GM10266 (cell line): Measurements from ENCODE around the gene KCNK18.

Experiments used
- DNase-seq: peaks from one replicate; pipeline ENCODE4 v3.0.0; 2012; ENCODE audit errors: extremely low spot score
- TF ChIP-seq, protein P1 (sequence below): IDR thresholded peaks from 2 replicates; pipeline ENCODE4 v1.5.1; 2012; ENCODE audit warnings: mild to moderate bottlenecking, low read depth; ENCODE audit not compliant: control insufficient read depth, insufficient read depth; ENCODE audit errors: missing control alignments

Gene KCNK18

DNA sequence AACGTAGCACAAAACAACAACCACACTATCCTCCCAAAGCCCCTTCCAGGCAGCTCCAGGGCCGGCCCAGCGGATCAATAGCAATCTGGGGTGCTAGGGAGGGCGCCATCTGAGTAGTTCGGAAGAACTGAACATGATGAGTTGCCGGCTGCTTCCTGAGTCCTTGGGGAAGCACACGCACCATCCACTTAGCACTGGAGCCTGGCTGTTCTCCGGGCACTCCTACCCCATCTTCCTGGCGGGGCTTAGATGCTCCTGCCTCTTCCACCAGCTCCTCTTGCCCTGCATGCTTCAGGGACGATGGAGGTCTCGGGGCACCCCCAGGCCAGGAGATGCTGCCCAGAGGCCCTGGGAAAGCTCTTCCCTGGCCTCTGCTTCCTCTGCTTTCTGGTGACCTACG lies at the start of gene KCNK18:
KCNK18 (plus strand) TSS at position 301 of the 400 bp plus-strand sequence; CDS start at position 301, 0 bp downstream.
- DNase-seq: no peak
- TF ChIP-seq, protein P1, sequence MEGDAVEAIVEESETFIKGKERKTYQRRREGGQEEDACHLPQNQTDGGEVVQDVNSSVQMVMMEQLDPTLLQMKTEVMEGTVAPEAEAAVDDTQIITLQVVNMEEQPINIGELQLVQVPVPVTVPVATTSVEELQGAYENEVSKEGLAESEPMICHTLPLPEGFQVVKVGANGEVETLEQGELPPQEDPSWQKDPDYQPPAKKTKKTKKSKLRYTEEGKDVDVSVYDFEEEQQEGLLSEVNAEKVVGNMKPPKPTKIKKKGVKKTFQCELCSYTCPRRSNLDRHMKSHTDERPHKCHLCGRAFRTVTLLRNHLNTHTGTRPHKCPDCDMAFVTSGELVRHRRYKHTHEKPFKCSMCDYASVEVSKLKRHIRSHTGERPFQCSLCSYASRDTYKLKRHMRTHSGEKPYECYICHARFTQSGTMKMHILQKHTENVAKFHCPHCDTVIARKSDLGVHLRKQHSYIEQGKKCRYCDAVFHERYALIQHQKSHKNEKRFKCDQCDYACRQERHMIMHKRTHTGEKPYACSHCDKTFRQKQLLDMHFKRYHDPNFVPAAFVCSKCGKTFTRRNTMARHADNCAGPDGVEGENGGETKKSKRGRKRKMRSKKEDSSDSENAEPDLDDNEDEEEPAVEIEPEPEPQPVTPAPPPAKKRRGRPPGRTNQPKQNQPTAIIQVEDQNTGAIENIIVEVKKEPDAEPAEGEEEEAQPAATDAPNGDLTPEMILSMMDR: no peak

DNA sequence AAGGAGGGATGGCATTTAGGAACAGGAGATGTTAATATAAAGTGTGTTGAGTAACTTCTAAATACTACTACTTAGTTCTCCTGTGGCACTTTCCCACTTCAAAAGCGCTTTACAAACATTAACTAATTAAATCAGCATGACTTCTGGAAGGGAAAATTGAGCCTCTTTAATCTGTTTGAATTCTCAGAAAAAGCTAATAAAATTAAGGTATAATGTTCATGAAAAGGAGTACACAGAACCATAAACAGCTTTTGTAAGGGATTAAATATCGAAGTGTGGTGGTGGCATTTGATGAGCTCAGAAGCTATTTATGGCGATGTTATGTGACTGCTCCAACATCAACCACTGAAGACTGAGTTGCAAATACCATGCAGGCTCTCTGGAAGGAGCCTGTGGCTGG lies 49.0 kb upstream of the KCNK18 start:
- no peak for DNase-seq
- TF ChIP-seq, protein P1: no peak

DNA sequence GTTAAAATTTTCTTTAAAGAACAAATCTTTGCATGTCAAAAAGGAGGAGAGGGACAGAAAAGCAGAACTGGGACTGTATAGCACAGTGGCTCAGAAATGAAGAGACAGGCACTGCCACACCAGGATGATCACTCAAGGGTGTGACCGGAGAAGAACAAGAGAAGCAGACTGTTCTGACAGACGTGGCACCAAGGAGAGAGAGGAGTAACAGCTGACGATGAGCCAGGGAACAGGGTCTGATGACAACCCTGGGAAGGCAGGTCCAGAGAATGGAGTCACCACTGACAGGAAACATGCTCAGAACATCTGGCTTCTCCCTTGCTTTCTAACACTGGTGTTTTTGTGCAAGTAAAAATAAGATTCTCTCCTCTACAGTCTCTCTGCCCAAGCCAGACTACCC lies 44.6 kb upstream of the KCNK18 start:
- DNase-seq: no peak
- TF ChIP-seq, protein P1: no peak

DNA sequence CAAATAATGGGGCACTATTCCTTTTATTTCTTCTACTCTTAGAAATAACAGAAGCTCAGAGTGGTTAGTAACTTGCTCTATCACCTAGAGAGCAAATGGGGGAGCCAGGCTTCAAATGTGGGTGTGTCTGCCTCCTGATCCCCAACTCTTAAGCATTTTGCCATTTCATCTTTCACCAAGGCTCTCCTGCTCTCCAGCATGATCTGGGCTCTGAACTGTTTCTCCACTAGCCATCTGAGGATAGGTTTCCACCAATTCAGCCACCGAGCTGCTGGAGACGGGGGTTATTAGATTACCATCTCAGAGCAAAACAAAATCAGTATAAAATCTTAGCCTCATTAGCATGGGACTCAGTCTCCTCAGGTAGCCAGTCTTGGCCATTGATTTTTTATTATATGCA lies 39.0 kb upstream of the KCNK18 start:
- DNase-seq: no peak
- TF ChIP-seq, protein P1: no peak

DNA sequence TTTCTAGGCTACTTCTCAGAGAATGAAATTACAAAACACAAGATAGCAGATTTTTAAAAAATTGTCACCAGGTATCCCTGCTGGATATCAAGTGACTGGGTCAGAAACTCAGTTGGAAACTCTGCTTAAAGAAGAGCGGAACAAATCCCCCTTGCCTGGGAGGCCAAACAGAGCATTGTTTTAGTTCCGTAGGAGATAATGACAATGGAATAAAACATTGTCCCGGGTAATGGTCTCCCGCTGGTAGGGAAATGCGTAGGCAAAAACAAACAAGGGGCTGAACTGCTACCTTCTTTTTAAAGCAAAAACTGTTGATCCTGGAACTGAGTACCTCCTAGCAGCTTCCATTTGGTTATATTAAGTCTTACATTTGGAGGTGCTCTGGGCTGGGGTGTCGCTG lies 37.9 kb upstream of the KCNK18 start:
- no peak for DNase-seq
- TF ChIP-seq, protein P1: no peak

DNA sequence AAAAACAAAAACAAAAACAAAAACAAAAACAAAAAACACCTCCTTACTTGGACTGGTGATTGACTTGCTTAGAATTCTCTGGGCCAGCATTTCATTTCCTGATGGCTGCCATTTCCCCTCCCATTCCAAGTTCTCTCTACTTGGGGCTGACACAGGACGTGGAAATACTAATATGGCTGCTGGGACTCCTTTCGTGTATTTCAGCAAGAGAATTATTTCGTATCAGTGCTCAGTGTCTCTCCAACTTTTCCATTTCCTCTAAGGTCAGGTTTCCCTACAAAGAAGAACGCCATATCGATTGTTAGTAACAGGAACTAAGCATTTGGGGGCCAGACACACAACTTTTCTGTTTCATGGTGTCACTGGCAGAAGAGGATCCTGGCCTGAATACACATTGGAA lies 36.7 kb upstream of the KCNK18 start:
- TF ChIP-seq, protein P1: no peak
- DNase-seq: no peak

DNA sequence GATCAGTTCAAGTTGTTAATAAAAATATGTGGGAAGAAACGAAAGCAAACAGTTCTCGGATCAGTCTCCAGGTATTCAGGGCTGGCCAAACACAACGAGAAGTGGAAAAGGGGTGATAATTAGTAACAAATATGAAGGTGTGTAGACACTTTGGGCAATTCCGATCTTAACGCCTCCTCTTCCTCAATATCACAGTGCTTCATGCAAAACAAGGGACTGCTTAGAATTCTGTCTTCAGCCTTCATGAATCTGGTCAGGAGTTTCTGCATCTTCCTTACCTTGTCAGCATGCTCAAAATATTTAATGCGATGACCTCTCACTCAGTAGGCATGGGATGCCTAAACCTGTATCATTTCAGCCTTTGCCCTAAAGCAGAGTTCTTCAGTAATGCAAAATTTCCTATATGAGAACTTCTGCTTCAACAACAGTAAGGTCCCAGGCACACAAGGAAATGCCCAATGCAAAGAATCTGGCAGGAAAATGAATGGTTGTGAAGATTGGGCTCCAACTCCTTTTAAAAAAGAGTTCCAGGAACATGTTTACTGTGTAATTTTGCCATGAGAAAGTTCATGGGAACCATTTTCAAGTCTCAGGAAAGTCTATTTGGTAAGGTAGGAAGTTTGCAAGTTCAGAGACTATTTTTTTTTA lies 35.8 kb upstream of the KCNK18 start:
- no peak for DNase-seq
- TF ChIP-seq, protein P1: no peak
